Calu3 (cell line): ENCODE measurements around the gene C5orf46. TPM values are rescaled to one million over a fixed set of nuclear protein-coding genes. Genes with fewer than 3 reads are reported as not detected.

Source experiments
- BruUV-seq: library from RNA; stranded (reverse); fragments of 400-500 nt; replicated peaks from 2 replicates; lab custom pipeline; 2021; lab: Mats Ljungman, UMichigan
- CTCF ChIA-PET: fragments of 300-600 bp; sonication (Branson Sonifier 250); formaldehyde crosslinking; loops from one replicate; lab custom pipeline; 2022; ENCODE audit warnings: antibody characterized with exemption; lab: Charles Lee
- DNase-seq: peaks from one replicate; pipeline ENCODE4 v3.0.0; 2022
- H3K27ac Mint-ChIP-seq: one replicate; pipeline ENCODE4 v1.8.0; 2022; ENCODE audit warnings: mixed read lengths; ENCODE audit not compliant: unreplicated experiment
- H3K27me3 Mint-ChIP-seq: one replicate; pipeline ENCODE4 v1.8.0; 2022; ENCODE audit warnings: mixed read lengths; ENCODE audit not compliant: unreplicated experiment
- H3K36me3 Mint-ChIP-seq: one replicate; pipeline ENCODE4 v1.8.0; 2022; ENCODE audit warnings: mild to moderate bottlenecking, moderate library complexity, mixed read lengths; ENCODE audit not compliant: insufficient read depth, unreplicated experiment
- H3K4me1 Mint-ChIP-seq: one replicate; pipeline ENCODE4 v1.8.0; 2022; ENCODE audit warnings: mild to moderate bottlenecking, low read depth, mixed read lengths; ENCODE audit not compliant: unreplicated experiment
- H3K4me3 Mint-ChIP-seq: one replicate; pipeline ENCODE4 v1.8.0; 2022; ENCODE audit warnings: mild to moderate bottlenecking, low read depth, moderate library complexity, mixed read lengths; ENCODE audit not compliant: unreplicated experiment
- H3K9me3 Mint-ChIP-seq: one replicate; pipeline ENCODE4 v1.8.0; 2022; ENCODE audit warnings: low read depth, mixed read lengths; ENCODE audit not compliant: unreplicated experiment
- intact Hi-C: fragments of 100-400 bp; cut with micrococcal nuclease; formaldehyde crosslinking; loops from one replicate; pipeline ENCODE4 v1.10.0; 2022; ENCODE audit not compliant: unreplicated experiment
- total RNA-seq: library from RNA; stranded (reverse); gene quantifications from 2 replicates; pipeline ENCODE4 v1.2.3, GENCODE V29; 2022
- TF ChIP-seq, protein P1 (sequence below): fragments of 200-600 bp; IDR thresholded peaks from one replicate; pipeline ENCODE4 v1.8.0; 2022; ENCODE audit warnings: antibody characterized with exemption; ENCODE audit not compliant: unreplicated experiment

C5orf46 gene
- total RNA-seq, 1 experiment from 2014 or later: 0.97 TPM

DNA sequence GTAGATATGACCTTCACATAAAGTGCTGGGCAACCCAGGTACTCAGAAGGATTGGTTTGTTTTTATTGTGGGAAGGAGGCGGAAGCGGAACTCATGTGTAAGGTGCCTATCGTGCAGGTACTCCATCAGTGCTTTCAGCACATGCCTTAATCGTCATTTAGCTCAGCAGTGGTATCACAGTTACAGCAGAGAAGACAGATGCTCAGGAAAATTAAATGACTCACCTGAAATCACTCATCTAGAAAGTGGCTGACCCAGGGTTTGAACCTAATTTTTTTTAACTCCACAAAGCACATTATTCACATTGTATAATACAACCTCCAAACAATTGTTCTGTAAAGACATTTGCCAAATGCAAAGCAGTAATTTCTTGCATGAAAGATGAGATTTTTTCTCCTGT lies 2.2 kb downstream of the C5orf46 start:
- no peaks in the 10 kb centered on the region for H3K27me3 Mint-ChIP-seq
- no peak for DNase-seq
- CTCF ChIA-PET: no interaction called here
- H3K27ac Mint-ChIP-seq: no peak overlapping the region
- H3K4me1 Mint-ChIP-seq: peaks cover 31% of the 10 kb centered on the region
- BruUV-seq: no TSS peak
- no peak overlapping the region for H3K4me3 Mint-ChIP-seq
- TF ChIP-seq, protein P1, sequence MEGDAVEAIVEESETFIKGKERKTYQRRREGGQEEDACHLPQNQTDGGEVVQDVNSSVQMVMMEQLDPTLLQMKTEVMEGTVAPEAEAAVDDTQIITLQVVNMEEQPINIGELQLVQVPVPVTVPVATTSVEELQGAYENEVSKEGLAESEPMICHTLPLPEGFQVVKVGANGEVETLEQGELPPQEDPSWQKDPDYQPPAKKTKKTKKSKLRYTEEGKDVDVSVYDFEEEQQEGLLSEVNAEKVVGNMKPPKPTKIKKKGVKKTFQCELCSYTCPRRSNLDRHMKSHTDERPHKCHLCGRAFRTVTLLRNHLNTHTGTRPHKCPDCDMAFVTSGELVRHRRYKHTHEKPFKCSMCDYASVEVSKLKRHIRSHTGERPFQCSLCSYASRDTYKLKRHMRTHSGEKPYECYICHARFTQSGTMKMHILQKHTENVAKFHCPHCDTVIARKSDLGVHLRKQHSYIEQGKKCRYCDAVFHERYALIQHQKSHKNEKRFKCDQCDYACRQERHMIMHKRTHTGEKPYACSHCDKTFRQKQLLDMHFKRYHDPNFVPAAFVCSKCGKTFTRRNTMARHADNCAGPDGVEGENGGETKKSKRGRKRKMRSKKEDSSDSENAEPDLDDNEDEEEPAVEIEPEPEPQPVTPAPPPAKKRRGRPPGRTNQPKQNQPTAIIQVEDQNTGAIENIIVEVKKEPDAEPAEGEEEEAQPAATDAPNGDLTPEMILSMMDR: no peak
- intact Hi-C loops: no loop called here
- no peaks in the 10 kb centered on the region for H3K36me3 Mint-ChIP-seq
- no peaks in the 10 kb centered on the region for H3K9me3 Mint-ChIP-seq

DNA sequence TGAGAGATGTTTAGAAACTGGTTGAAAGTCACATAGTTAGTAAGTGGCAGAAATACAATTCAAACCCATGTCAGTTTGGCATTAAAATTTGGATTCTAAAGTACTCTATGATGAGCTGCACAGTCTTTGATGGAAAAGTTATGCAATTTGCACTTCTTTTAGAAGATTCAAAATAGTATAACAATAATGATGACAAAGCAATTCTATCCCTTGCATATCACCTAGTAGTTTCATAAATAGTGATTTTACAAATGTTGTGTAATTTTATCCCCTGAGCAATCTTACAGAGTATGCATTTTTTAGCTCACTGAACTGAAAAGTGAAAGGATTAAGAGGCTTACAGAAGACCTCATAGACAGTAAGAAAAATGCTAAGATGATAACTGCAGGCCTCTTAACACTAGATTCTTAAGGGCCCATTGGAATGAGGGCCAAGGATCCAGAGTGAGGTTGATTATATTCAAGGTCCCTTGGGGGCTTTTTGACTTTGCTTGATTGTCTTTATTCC lies 3.7 kb downstream of the C5orf46 start:
- Mint-ChIP-seq H3K4me1 (peaks cover 46% of the 10 kb centered on the region), H3K36me3 (no peaks in the 10 kb centered on the region), H3K4me3 (no peak overlapping the region), H3K27ac (no peak overlapping the region), H3K27me3 (no peaks in the 10 kb centered on the region), H3K9me3 (peaks cover 4% of the 10 kb centered on the region)
- CTCF ChIA-PET: no interaction called here
- DNase-seq: no peak
- intact Hi-C loops: no loop called here
- TF ChIP-seq, protein P1: no peak
- BruUV-seq: no TSS peak

DNA sequence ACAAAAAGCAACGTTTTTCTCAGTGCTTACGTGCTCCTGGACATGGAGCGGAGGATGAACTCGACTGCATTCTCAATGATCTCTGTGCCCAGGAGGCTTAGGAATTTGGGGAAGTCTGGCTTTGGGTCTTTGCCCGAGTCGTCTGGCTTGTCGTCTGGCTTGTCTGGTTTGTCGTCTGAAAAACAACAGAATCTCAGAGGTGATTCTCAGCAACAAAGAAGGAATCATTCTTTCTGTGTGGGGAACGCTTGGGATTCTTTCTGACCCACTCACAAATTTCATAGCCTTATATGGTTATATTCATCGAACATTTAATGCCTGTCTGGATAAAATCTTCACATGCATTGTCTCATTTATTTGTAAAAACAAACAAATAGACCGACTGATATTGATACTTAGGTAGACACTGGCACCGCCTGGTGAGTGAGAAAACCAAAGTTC lies 4.7 kb downstream of the C5orf46 start:
- H3K9me3 Mint-ChIP-seq: peaks cover 4% of the 10 kb centered on the region
- TF ChIP-seq, protein P1: no peak
- no peak overlapping the region for H3K4me3 Mint-ChIP-seq
- H3K27me3 Mint-ChIP-seq: no peaks in the 10 kb centered on the region
- CTCF ChIA-PET: interaction anchor here (0.6 kb wide), 1 partner anchor 32 kb away, joined by 3 read pairs; no protein-coding TSS in a partner anchor
- DNase-seq: no peak
- no peaks in the 10 kb centered on the region for H3K36me3 Mint-ChIP-seq
- intact Hi-C loops: no loop called here
- H3K27ac Mint-ChIP-seq: no peak overlapping the region
- H3K4me1 Mint-ChIP-seq: peaks cover 45% of the 10 kb centered on the region
- no TSS peak for BruUV-seq

DNA sequence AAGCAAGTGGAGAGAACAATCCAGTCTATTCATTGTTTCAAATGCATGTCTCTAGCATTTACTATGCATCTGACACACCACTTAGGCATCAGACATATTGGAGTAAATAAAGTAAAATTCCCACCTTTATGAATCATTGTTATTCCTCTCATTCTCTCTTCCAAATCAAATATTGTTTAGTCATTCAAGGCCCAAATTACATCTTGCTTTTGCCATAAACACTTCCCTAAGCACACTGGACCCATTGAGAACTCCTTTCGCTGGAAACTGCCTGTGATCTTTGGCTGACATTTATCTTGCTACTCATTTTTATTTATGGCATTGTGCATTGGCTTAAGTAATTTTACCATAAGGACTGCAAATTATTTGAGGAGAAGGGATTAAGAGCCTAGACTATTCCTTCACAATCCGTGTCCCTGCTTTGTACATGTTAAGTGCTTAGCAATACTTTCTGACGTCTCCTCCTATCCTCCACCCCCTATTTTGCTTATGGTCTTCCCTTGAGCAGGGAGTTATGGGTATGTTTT lies 7.4 kb downstream of the C5orf46 start:
- CTCF ChIA-PET: no interaction called here
- no peak overlapping the region for H3K4me3 Mint-ChIP-seq
- no TSS peak for BruUV-seq

More for the DNA sequence above, 7.4 kb downstream of the C5orf46 start:
- TF ChIP-seq, protein P1: no peak
- Mint-ChIP-seq H3K9me3 (peaks cover 4% of the 10 kb centered on the region), H3K27me3 (no peaks in the 10 kb centered on the region), H3K4me1 (peaks cover 40% of the 10 kb centered on the region), H3K27ac (peak overlapping the region; percentile 60), H3K36me3 (no peaks in the 10 kb centered on the region)
- intact Hi-C loops: no loop called here
- DNase-seq: no peak
